Endothelial cell of hepatic sinusoid (primary cell): Measurements from ENCODE around the gene KANK2.
"Not testable (repeated sequence)": the region's sequence is repeated elsewhere in the genome, so short reads cannot be mapped to it uniquely, and the experiment has no call there.

Experiments
- in situ Hi-C: cut with HindIII; loops from 2 replicates; pipeline ENCODE4 v1.10.0; 2017; ENCODE audit warnings: low sequenced_read_pairs

KANK2 gene

GRCh38 chr19:11198769-11199424, 1.6 kb upstream of the KANK2 start:
- in situ Hi-C loops = no loop called here

DNA sequence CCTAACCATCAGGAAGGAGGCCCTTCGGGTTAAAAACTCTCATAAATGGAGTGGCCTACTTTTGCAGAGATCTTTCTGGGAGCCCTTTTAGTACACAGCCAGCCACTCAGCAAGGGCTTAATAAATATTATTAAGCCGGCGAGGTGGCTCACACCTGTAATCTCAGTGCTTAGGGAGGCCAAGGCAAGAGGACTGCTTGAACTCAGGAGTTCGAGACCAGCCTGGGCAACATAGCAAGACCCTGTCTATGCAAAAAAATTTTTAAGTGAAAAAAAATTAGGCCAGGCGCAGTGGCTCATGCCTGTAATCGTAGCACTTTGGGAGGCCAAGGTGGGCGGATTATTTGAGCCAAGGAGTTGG, 810 bp upstream of the KANK2 start:
- in situ Hi-C loops = no loop called here

DNA sequence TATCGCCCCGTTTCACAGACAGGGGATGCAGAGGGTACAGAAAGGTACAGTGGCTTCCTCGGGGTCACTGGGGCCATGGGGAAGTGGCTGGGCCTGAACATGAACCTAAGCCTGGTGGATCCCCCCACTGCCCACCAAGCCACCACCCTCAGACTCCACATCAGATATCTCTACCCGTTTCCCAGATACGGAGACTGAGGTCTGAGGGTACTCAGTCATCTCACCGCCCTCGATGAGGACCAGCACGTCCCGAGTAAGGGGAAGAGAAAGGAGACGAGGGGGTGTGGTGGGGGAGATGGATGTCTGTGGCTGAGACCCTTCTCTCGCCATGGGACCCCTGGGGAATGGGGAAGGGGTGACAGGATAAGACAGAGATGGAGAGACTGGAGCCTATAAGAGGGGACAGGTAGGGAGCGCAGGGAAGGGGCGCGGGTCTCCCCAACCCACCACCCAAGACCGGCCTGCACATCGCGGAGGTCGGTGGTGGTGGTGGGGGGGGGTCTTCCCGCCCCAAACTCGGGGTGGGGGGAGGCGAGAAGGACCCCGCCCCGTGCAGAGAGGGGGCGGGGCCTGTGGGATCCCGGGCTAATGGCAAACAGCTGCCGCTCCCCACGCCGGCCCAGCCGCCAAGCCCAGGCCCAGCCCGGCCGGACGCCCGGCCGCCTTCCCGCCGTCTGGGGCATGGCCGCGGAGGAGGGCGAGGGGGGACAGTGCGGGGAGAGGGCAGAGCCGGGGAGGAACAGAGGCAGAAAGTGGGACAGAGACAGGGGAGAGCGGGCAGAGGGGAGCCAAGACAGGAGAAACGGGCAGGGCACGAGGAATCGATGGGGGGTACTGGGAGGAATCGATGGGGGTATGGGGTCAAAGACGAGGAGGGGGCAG, 698 bp downstream of the KANK2 start:
- in situ Hi-C loops = no loop called here

- in situ Hi-C loops = no loop called here
These were observed 1.7 kb downstream of the KANK2 start for GRCh38 chr19:11195681-11196080.

GRCh38 chr19:11194656-11195558, 2.4 kb downstream of the KANK2 start:
- in situ Hi-C loops = no loop called here

GRCh38 chr19:11194173-11194572, 3.2 kb downstream of the KANK2 start:
- in situ Hi-C loops = no loop called here

DNA sequence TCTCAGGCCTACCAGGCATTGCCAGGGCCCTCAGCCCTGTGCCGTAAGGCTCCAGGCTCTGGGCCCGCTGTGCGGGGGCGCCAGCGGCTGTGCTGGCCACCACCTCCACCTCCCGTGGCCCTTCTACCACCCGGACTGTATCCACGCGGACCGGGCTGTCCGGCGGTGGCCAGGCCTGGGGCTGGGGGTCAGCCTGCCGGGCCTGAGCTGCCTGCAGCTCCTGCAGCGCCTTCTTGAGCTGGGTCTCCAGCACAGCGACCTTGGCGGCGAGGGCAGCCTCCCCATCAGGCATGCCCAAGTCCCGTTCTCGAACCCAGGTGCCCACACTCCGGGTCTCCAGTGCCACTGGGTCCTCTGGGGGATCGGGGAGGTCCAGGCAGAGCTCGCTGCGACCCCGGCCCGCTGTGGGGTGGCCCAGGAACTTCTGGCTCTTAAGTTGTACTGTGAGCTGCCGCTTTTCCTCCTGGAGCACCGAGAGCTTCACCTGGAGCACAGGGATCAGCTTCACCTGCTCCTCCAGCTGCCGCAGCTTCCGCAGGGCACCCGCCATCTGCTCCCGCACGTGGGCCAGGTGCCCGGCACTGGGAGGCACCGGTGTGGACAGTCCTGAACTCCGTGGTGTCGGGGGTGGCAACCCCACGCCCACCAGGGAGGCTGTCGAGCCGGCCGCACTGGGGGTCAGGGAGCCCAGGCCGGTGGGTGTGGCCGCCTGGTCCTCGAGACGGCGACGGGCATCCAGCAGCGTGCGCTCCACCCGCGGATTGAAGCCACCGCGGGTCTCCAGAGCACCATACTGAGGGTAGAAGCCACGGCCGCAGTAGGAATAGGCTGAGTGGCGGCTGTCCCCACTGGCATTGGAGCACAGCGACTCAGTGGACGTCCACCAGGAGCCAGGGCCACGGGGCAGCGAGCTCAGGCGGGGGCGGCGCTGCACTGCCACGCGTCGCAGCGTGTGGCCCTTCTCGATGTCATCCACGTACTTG, 4.1 kb downstream of the KANK2 start:
- in situ Hi-C loops = no loop called here

DNA sequence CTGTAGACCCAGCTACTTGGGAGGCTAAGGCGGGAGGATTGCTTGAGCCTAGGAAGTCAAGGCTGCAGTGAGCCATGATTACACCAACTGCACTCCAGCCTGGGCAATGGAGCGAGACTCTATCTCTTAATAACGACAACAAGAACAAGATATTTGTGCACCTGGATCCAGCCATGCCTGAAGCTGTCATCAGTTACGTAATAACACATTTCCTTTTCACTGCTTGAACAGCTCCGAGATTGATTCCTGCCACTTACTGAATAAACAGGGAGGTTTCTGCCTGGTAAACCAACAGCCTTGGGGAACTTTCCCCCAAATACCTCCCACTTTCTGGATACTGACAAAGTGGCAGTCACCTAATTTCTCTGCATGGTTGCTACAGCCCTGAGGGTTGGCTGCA, 5.4 kb downstream of the KANK2 start:
- in situ Hi-C loops = no loop called here

- in situ Hi-C loops = no loop called here
These were observed 6.0 kb downstream of the KANK2 start for GRCh38 chr19:11191273-11191755.

DNA sequence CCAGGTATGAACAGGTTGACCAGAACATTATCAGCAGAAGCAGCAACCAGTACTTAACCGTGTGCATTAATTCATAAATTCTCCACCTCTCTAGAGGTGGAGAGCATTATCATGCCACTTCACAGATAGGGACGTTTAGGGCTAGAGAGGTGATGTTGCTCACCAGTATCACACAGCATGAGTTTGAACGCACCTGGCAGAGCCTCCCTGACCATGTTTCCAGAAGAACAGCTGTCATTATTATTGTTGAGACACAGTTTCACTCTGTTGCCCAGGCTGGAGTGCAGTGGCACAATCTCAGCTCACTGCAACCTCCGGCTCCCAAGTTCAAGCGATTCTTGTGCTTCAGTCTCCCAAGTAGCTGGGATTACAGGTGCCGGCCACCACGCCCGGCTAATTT, 6.8 kb downstream of the KANK2 start:
- in situ Hi-C loops = no loop called here

DNA sequence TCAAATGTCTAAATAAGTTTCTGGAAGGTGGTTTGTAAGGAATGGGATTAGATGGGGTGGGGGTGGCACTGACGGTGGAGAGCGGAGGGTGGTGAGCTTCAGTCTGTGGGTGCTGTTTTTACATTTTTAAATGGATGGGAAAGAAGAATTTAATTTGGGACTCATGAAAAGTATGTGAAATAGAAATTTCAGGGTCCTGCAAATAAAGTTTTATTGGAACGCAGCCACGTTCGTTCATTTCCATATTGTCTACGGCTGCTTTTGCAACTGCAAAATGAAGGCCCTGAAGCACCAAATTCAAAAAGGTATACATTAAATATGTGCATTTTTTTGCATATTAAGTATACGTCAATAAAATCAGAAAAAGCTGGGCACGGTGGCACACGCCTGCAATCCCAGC, 9.9 kb downstream of the KANK2 start:
- in situ Hi-C loops = no loop called here

- in situ Hi-C loops = no loop called here
These were observed 14.4 kb downstream of the KANK2 start for GRCh38 chr19:11182994-11183393.

DNA sequence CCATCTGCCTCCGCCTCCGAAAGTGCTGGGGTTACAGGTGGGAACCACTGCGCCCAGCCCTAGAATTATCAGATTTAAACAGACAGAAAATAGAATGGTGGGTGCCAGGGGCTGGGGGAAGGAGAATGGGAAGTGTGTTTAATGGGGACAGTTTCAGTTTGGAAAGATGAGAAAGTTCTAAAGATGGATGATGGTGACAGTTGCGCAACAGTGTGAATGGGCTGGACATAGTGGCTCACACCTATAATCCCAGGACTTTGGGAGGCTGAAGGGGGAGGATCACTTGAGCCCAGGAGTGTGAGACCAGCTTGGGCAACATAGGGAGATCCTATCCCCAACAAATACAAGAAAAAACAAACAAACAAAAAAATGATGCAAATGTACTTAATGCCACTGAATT, 15.9 kb downstream of the KANK2 start:
- in situ Hi-C loops = no loop called here

- in situ Hi-C loops = not testable (repeated sequence)
These were observed 16.4 kb downstream of the KANK2 start for GRCh38 chr19:11180975-11181374.

- in situ Hi-C loops = no loop called here
These were observed 17.0 kb downstream of the KANK2 start for GRCh38 chr19:11180346-11180745.

DNA sequence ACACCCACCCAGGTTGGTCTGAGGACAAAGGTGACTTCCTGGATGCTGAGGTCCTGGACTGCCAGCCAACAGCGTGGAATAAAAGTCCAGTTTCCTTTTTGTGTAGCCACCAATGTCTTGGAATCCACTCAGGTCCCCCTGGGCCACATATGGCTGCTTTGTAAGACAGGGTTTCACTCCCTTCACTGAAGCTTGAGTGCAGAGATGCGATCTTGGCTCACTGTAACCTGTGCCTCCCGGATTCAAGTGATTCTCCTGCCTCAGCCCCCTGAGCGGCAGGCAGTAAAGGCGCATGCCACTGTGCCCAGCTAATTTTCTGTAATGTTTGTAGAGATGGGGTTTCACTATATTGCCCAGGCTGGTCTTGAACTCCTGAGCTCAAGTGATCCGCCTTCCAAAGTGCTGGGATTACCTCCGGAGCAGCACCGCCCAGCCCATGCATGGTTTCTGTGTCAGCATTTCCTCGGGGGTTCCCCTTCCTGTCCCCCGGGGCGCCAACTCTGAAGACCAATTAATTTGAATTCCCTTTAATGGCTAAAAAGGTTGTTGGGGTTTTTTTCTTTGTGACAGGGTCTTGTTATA, 17.5 kb downstream of the KANK2 start:
- in situ Hi-C loops = loop anchor here (5.0 kb wide), 1 partner anchor 153 kb away; no protein-coding TSS in a partner anchor

- in situ Hi-C loops = loop anchor here (5.0 kb wide), 1 partner anchor 152 kb away; no protein-coding TSS in a partner anchor
These were observed 18.2 kb downstream of the KANK2 start for GRCh38 chr19:11179145-11179465.

DNA sequence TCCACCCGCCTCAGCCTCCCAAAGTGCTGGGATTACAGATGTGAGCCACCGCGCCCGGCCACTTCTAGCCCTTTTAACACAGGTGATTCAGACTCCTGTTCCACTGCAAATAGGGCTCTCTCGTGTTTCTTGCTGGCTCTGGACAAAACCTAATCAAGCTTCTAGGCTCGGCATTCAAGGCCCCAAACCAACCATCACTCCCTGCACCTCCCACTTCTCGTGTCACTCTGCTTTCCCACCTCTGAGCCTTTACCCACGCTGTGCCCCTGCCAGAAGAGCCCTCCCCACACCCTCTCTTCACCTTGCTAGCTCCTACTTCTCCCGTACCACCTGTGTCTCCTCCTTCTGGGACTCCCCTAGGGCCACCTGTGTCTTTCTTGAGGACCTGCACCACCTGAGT, 19.8 kb downstream of the KANK2 start:
- in situ Hi-C loops = loop anchor here (5.0 kb wide), 1 partner anchor 150 kb away; no protein-coding TSS in a partner anchor

- in situ Hi-C loops = loop anchor here (5.0 kb wide), 1 partner anchor 149 kb away; no protein-coding TSS in a partner anchor
These were observed 20.7 kb downstream of the KANK2 start for GRCh38 chr19:11176466-11177193.
